Ishikawa (cell line): Measurements from ENCODE around the gene DMRTB1.

Source experiments
- CEBPB ChIP-seq: IDR thresholded peaks from 2 replicates; pipeline ENCODE4 v1.6.1; 2012
- CREB1 ChIP-seq: IDR thresholded peaks from 2 replicates; pipeline ENCODE4 v1.6.1; 2012; ENCODE audit warnings: low read depth
- EGR1 ChIP-seq: IDR thresholded peaks from 2 replicates; pipeline ENCODE4 v1.6.1; 2012
- EP300 ChIP-seq: IDR thresholded peaks from 2 replicates; pipeline ENCODE4 v1.6.1; 2012; ENCODE audit warnings: borderline replicate concordance
- FOXM1 ChIP-seq: IDR thresholded peaks from 2 replicates; pipeline ENCODE4 v1.6.1; 2012; ENCODE audit warnings: low read depth, borderline replicate concordance
- MAX ChIP-seq: IDR thresholded peaks from 2 replicates; pipeline ENCODE4 v1.6.1; 2012
- NFIC ChIP-seq: IDR thresholded peaks from 2 replicates; pipeline ENCODE4 v1.6.1; 2012
- RAD21 ChIP-seq: IDR thresholded peaks from 2 replicates; pipeline ENCODE4 v1.6.1; 2012; ENCODE audit warnings: low read depth
- REST ChIP-seq: IDR thresholded peaks from 2 replicates; pipeline ENCODE4 v1.6.1; 2012; ENCODE audit warnings: low read depth, mild to moderate bottlenecking
- TAF1 ChIP-seq: IDR thresholded peaks from 2 replicates; pipeline ENCODE4 v1.6.1; 2012; ENCODE audit warnings: low read depth, mild to moderate bottlenecking
- TCF12 ChIP-seq: IDR thresholded peaks from 2 replicates; pipeline ENCODE4 v1.6.1; 2012; ENCODE audit warnings: low read depth
- TEAD4 ChIP-seq: IDR thresholded peaks from 2 replicates; pipeline ENCODE4 v1.6.1; 2012
- USF1 ChIP-seq: IDR thresholded peaks from 2 replicates; pipeline ENCODE4 v1.6.1; 2012
- YY1 ChIP-seq: IDR thresholded peaks from 2 replicates; pipeline ENCODE4 v1.6.1; 2012; ENCODE audit warnings: low read depth
- ZBTB7A ChIP-seq: IDR thresholded peaks from 2 replicates; pipeline ENCODE4 v1.6.1; 2012; ENCODE audit warnings: low read depth

Gene DMRTB1

GRCh38 chr1:53505401-53505800, 46.2 kb downstream of the DMRTB1 start:
- no peak for TF ChIP-seq REST
- no peak for TF ChIP-seq USF1
- no peak for TF ChIP-seq FOXM1
- TF ChIP-seq MAX = no peak
- no peak for TF ChIP-seq TCF12
- TF ChIP-seq ZBTB7A = no peak
- TF ChIP-seq CEBPB = no peak

GRCh38 chr1:53505891-53506290, 46.7 kb downstream of the DMRTB1 start:
- TF ChIP-seq TAF1 (no peak), CEBPB (no peak), NFIC (no peak)

GRCh38 chr1:53506355-53507050, 47.3 kb downstream of the DMRTB1 start:
- no peak for TF ChIP-seq MAX
- TF ChIP-seq FOXM1 = no peak
- no peak for TF ChIP-seq CEBPB
- no peak for TF ChIP-seq EGR1
- TF ChIP-seq TEAD4 = no peak
- no peak for TF ChIP-seq TAF1
- TF ChIP-seq YY1 = no peak
- TF ChIP-seq TCF12 = no peak
- TF ChIP-seq RAD21 = no peak
- TF ChIP-seq REST = no peak
- TF ChIP-seq EP300 = no peak
- no peak for TF ChIP-seq NFIC
- no peak for TF ChIP-seq ZBTB7A
- TF ChIP-seq USF1 = no peak

GRCh38 chr1:53507116-53507820, 48.1 kb downstream of the DMRTB1 start:
- no peak for TF ChIP-seq USF1
- TF ChIP-seq MAX = no peak
- TF ChIP-seq TCF12 = no peak
- TF ChIP-seq CREB1 = no peak
- TF ChIP-seq NFIC = no peak
- TF ChIP-seq ZBTB7A = no peak
- TF ChIP-seq YY1 = no peak
- no peak for TF ChIP-seq EGR1
- no peak for TF ChIP-seq EP300
- no peak for TF ChIP-seq TEAD4

- no peak for TF ChIP-seq MAX
- no peak for TF ChIP-seq RAD21
- no peak for TF ChIP-seq EP300
- TF ChIP-seq YY1 = no peak
- no peak for TF ChIP-seq TCF12
- no peak for TF ChIP-seq TAF1
Measured at GRCh38 chr1:53508056-53508990, 49.1 kb downstream of the DMRTB1 start.
